Pancreas (tissue), 10 donors: ENCODE results near the gene CACNA1G. TPM values are rescaled to one million over a fixed set of nuclear protein-coding genes. Genes with fewer than 3 reads are reported as not detected.

ENCODE experiments used
- ATAC-seq, 4 donors: fragments of 200-7000 bp; cut with Tn5 transposase; one replicate each; pipeline versions ENCODE4 v1.8.0 to v1.9.1; 2020; ENCODE audit warnings: mild to moderate bottlenecking in 4 of 4, moderate library complexity in 4 of 4
- DNase-seq, 6 donors: peaks; one replicate each; pipeline ENCODE4 v3.0.0-alpha.2; 2020
- FAIRE-seq: peaks from 2 replicates; lab custom pipeline; 2012; peaks lifted over from hg19 to GRCh38; lab: Jason Lieb, UNC
- H3K27ac ChIP-seq, 4 donors: fragments of 200-600 bp; sonication (generic); 1 replicate in 3 of 4; 2 replicates in 1 of 4; pipeline versions ENCODE4 v1.5.0 to v1.8.0; 2020
- H3K27me3 ChIP-seq, 4 donors: fragments of 200-600 bp; one replicate each; pipeline ENCODE4 v1.8.0; 2021
- H3K36me3 ChIP-seq, 3 donors: fragments of 200-600 bp; sonication (generic) in 1 of 3; one replicate each; pipeline versions ENCODE4 v1.5.0 to v1.8.0; 2020 to 2021
- H3K4me1 ChIP-seq, 3 donors: fragments of 200-600 bp; one replicate each; pipeline ENCODE4 v1.8.0; 2021
- H3K4me3 ChIP-seq, 4 donors: fragments of 200-600 bp; sonication (generic) in 2 of 4; one replicate each; pipeline versions ENCODE4 v1.5.0 to v1.8.0; 2020 to 2021
- H3K9me3 ChIP-seq, 4 donors: fragments of 200-600 bp; one replicate each; pipeline ENCODE4 v1.8.0; 2021
- CTCF ChIP-seq, 4 donors: fragments of 200-600 bp; sonication (generic) in 3 of 4; IDR thresholded peaks; one replicate each; pipeline versions ENCODE4 v1.5.0 to v1.8.0; 2021; ENCODE audit warnings: antibody characterized with exemption in 4 of 4
- WGBS, 2 donors: extraction: QIAGEN DNeasy Blood & Tissue Kit; methylation state at CpG; one replicate each; pipeline ENCODE4 v1.1.7; 2013; 5-methylcytosine and 5-hydroxymethylcytosine counted together
- intact Hi-C, 3 donors: fragments of 100-400 bp; cut with DNase I; formaldehyde crosslinking; loops; one replicate each; pipeline versions ENCODE4 v1.11.1 to v1.14.2; 2022
- polyA plus RNA-seq, 2 donors: library from polyadenylated mRNA; stranded (reverse); fragments of 200-250 nt; gene quantifications; one replicate each; pipeline ENCODE4 v1.2.3, GENCODE V29; 2013
- total RNA-seq, 6 donors: library from RNA; stranded (reverse); fragmentation: NEBNext Ultra II Directional in 4 of 6; extraction: Animal tissue kit (Norgen Biotek cat#: 25700) in 4 of 6; gene quantifications; one replicate each; pipeline versions ENCODE4 v1.2.1 to v1.2.4, GENCODE V29; 2021 to 2023
- donor health status: healthy with polysubstance abuse.
- donor health status: DM: no; HTN: no; CAD: no; lungs with moderate emphysema.
- donor health status: DM: no; HTN: no; CAD: no.
- donor health status: control.
- donor health status: control.
- donor health status: Bipolar disorder and iron deficiency.
- donor health status: DM: yes; HTN: yes; CAD: no.
- donor health status: DM: no; HTN: no; CAD: no.
- donor health status: DM: no; HTN: no; CAD: no.
- donor health status: DM: yes; HTN: yes; CAD: no.

The CACNA1G gene
- total and polyA plus RNA-seq, 8 donors: 0.02 to 0.37 (median 0.09) TPM; not detected in 1

- FAIRE-seq (no peak), ATAC-seq (no peak), DNase-seq (no peak)
- Histone ChIP-seq H3K36me3 (no peaks in the 10 kb centered on the region), H3K4me1 (no peaks in the 10 kb centered on the region), H3K27ac (no peak overlapping the region), H3K9me3 (no peaks in the 10 kb centered on the region), H3K4me3 (no peak overlapping the region), H3K27me3 (no peaks in the 10 kb centered on the region)
- 86 to 93% methylated on average over 16 of the region's 16 CpGs for WGBS, 2 donors
- intact Hi-C loops: no loop called here
- no peak for TF ChIP-seq CTCF (IDR thresholded peaks at IDR 0.05)
Measured at GRCh38 chr17:50578173-50578572, 17.7 kb downstream of the CACNA1G start.

DNA sequence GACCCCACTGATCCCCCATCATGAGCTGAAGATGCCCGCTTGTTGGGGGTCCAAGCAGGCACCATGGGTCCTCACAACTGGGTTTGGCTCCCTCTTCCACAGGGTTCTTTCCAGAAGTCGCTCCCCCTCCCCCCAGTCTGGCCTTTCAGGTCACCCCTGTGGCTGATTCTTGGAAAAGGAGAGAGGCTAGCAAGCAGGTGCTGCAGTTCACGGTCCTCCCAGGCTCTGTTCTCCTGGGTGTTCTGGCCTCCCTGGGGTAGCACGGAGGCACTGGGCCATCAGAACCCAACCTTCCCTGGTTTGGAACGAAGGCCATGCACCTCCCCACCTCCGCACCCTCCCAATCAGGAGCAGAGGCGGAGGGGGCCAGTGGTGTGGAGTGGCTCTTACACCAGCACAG lies 18.9 kb downstream of the CACNA1G start:
- FAIRE-seq (no peak), DNase-seq (peak in 1 of 6 donors; percentile 41), ATAC-seq (peak in 2 of 4 donors; percentile 58 to 68)
- H3K9me3 ChIP-seq: no peaks in the 10 kb centered on the region
- H3K4me1 ChIP-seq: no peaks in the 10 kb centered on the region
- TF ChIP-seq CTCF (IDR thresholded peaks at IDR 0.05): no peak
- intact Hi-C loops: no loop called here
- H3K27ac ChIP-seq: no peak overlapping the region
- 59 to 60% methylated on average over 7 of the region's 7 CpGs for WGBS, 2 donors
- H3K27me3 ChIP-seq: no peaks in the 10 kb centered on the region
- H3K36me3 ChIP-seq: no peaks in the 10 kb centered on the region
- H3K4me3 ChIP-seq: no peak overlapping the region

- Histone ChIP-seq H3K9me3 (no peaks in the 10 kb centered on the region), H3K36me3 (no peaks in the 10 kb centered on the region), H3K27ac (no peak overlapping the region), H3K4me3 (no peak overlapping the region), H3K27me3 (no peaks in the 10 kb centered on the region), H3K4me1 (no peaks in the 10 kb centered on the region)
- TF ChIP-seq CTCF (IDR thresholded peaks at IDR 0.05): no peak
- 95 to 99% methylated on average over 9 of the region's 9 CpGs for WGBS, 2 donors
- no peak for DNase-seq
- intact Hi-C loops: no loop called here
- no peak for FAIRE-seq
- ATAC-seq: no peak
Measured at GRCh38 chr17:50580646-50581045, 20.1 kb downstream of the CACNA1G start.

GRCh38 chr17:50581316-50581715 lies 20.8 kb downstream of the CACNA1G start:
- DNase-seq: no peak
- Histone ChIP-seq H3K27ac (no peak overlapping the region), H3K4me1 (no peaks in the 10 kb centered on the region), H3K36me3 (no peaks in the 10 kb centered on the region), H3K9me3 (no peaks in the 10 kb centered on the region), H3K4me3 (no peak overlapping the region), H3K27me3 (no peaks in the 10 kb centered on the region)
- TF ChIP-seq CTCF (IDR thresholded peaks at IDR 0.05): no peak
- intact Hi-C loops: no loop called here
- ATAC-seq: no peak
- WGBS, 2 donors: 94 to 96% methylated on average over 12 of the region's 12 CpGs
- FAIRE-seq: no peak

- H3K27ac ChIP-seq: no peak overlapping the region
- no peaks in the 10 kb centered on the region for H3K9me3 ChIP-seq
- intact Hi-C loops: no loop called here
- ATAC-seq (no peak), DNase-seq (no peak), FAIRE-seq (no peak)
- H3K4me1 ChIP-seq: no peaks in the 10 kb centered on the region
- 80 to 85% methylated on average over 2 of the region's 2 CpGs for WGBS, 2 donors
- TF ChIP-seq CTCF (IDR thresholded peaks at IDR 0.05): no peak
- no peaks in the 10 kb centered on the region for H3K27me3 ChIP-seq
- no peaks in the 10 kb centered on the region for H3K36me3 ChIP-seq
- H3K4me3 ChIP-seq: no peak overlapping the region
Measured at GRCh38 chr17:50582741-50583140, 22.2 kb downstream of the CACNA1G start.
